HK-2 (cell line): Measurements from ENCODE around the gene MAP1A.

Experiments
- DNase-seq: peaks from one replicate; pipeline ENCODE4 v3.0.0-alpha.2; 2018; ENCODE audit not compliant: unreplicated experiment

The MAP1A gene

DNA sequence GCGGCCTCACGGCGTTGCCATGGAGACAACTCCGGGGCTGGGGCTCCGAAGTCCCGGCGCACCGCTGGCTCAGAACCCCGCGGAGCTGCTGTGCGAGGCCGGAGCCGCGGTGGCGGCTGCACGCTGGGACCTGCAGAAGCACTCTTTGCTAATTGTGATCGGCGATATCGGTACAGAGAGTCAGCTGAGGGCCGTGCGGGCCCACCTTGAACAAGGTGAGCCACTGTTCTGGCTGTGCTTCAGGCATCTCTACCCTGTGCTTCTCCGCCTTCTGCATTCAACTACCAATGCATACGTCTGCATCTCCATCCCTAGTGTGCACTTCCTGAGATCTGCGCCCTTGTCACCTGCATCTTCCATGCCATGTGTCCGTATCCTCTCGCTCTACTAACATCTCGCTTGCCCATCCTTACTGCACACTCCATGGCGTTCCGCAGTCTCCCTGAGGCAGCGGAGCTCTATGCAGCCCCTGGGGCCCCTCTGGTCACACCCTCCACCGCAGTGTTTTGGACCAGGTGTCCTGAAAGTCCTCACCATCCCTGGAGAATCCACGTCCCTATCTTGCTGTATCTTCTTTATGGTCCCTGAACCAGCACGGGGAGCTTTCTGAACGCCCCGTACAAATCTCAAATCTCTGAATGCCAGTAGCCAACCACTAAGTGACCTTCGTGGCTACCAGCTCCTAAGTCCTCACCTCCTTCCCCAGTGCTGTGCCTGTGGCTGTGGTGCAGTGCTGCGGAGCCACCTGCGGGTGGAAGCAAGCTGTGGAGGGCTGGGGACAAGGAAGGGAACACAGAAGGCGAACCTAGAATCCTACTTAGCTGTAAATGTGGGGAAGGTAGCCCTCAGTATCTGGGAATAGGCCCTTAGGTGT, 6.2 kb upstream of the MAP1A start:
- DNase-seq, result no peak

DNA sequence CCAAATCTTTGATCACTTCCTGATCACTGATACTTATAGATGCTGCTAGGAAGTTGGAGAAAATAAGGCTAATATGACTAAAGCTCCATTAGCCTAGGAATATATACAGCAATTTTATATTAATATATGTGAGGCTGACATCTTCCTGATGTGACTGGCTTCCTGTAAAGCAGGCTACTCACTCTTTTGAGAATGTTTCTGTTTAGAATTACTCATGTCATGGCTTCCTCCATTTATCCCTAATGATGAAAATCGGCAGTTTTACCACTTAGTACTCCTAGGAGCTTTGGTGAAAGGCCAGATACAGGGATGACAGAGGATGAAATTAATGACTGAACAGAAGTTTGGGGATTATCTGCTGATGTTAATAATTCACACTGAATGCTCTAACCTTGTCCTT, 3.9 kb upstream of the MAP1A start:
- no peak for DNase-seq

DNA sequence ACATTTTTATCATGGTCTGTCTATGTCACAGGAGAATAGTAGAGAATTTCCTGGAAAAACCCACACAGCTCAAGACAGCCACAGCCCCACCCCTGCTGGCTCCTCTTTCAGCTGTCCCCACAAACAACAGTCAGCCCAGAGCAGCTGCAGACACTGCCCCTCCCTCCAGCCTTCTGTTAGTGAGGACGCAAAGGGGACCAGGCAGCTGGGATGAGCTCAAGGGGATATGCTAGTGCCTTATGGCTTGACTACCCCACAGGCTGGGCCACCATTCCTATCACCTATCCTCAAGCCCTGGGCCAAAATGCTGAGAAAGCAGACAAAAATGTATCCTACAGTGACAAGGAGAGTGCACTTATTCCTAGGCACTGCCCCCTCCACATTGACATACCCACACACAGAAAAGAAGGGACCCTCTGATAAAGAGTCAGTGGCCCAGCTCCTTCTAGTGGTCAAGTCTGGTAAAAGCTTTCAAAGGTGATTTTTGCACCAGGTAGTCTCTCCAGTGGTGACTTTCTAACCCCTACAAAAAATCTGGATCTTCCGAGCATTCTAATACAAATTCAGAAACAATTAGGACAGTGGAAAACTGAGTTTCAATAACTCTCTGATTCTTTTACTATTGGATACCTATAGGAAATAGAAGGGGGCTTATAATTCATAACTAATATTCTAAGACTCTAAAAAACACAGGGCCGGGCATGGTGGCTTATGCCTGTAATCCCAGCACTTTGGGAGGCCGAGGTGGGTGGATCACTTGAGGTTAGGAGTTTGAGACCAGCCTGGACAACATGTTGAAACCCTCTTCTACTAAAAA, 3.0 kb upstream of the MAP1A start:
- no peak for DNase-seq

DNA sequence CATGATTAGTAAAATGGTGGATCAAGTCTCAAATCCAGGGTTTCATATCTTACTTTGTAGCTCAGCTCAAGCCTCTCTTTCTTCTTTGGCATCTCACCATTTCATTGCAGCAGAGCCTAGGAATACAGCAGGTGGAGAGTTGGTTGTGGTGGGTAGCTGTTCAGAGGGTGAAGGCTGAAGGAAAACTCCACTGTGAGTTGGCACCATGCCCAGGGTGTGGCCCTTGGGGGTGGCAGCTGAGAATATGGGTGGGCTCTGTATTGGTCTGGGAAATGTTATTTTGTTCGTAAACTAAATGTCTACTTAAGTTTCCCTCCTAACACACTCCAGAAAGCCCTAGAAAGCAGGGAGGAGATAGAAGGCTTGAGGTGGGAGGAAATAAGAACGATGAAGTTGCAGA, 1.7 kb upstream of the MAP1A start:
- no peak for DNase-seq

DNA sequence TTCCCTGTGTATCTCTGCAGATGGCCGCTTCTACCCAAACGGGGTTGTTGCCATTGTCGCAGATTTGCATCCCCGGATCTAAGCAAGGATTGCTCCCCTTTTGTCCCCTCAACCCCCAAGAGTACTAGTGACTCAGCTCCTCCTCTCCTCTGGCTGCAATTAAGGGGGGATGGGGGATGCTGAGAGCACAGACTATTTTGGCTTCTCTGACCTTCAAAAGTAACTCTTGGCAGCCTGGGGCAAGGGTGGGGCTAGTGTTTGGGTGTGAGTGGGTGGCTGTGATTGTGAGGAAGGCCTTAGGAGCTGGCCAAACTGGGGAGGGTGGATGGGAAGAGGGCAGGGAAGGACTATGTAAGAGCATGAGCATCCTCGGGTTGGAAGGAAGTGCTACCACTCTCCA, 1.2 kb upstream of the MAP1A start:
- no peak for DNase-seq

DNA sequence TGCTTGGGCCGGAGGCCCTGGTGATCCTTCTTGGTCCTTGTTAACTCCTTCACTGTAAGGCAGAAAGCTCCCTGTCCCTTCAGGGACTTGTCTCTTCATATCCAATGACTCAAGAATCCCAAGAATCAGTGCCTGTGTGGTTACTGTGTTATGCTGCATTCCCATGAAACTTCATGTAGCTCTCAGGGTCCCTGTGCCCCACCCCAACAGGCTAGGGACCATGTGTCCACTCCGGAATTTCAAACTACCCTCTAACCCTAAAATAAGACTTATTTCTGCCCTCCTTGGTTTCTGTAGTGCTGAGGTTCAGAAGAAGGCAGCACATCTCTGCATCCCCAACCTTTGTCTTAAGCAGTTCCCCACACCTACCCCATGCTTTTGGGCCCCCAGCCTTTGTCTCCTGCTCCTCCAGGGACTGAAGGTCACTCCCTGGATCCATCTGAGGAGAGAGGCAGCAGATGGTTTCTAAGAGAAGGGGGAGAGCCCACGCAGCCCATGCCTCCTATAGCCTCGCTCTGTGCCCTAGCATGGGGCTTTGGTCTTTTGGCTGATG, 531 bp upstream of the MAP1A start:
- no peak for DNase-seq

DNA sequence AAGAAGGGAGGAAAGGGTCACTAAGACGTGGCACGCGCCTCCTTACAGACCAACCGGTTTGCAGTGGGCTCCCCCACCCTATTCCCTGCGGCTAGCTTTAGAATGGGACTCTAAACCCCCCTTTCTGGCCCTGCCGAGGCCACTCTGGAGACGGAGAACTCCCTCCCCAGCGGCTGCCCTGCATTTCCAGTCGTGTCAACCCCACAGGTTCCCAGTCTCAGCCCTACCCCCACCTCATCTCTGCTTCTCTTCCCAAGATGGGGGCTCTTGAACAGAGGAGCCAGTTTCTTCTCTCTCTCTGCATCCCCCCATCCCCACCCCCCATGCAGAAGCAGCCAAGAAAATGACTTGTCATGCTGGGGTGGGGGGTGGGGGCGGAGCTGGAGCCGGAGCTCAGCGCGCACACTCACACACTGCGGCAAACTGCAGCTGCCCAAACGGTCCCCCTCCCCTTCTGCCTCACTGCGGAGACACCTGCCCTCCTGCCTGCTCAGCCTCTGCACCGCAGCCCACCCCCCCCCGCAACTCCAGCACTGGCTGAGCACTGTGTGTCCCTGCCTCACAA, 871 bp downstream of the MAP1A start:
- no peak for DNase-seq

DNA sequence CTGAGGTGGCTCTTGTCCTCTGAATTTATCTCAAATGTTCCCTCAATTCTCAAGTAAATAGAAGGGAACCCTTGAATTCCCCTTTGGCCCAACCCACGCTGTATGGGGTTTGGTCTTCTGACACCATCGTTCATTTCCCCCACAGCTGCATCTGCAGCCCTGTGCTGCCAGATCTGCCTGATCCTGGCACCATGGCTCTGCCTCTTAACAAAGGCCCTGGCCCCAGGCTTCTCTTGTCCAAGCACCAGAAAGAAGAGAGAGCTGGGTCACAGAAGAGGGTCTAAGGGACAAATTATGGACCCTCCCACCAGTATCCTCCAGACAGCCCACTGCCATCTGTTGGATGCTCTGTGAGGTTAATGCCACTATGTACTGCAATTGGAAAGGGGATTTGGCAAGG, 1.8 kb downstream of the MAP1A start:
- no peak for DNase-seq

DNA sequence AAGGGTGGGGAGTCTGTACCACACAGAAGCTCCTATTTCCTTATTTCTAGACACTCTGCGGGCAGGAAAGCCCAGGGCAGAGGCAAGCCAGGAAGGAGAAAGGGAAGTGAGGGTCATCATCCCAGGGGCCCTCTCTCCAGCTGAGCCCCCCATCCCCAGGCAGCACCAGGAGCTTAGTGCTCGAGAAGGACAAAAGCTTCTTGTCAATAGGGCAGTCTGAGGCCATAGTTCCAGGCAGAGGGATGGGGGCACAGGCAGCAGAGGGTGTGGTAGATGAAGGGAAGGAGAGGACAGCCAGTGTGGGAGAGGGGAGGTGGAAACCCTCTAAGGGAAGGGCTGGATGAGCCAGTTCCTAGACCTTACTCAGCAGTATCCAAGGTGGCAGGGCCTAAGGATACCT, 2.7 kb downstream of the MAP1A start:
- no peak for DNase-seq

DNA sequence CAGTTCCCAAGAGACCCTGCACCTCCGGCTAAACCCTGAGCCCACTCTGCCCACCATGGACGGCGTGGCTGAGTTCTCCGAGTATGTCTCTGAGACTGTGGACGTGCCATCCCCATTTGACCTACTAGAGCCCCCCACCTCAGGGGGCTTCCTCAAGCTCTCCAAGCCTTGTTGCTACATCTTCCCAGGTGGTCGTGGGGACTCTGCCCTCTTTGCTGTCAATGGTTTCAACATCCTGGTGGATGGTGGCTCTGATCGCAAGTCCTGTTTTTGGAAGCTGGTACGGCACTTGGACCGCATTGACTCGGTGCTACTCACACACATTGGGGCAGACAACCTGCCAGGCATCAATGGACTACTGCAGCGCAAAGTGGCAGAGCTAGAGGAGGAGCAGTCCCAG, 4.0 kb downstream of the MAP1A start:
- DNase-seq, result no peak

DNA sequence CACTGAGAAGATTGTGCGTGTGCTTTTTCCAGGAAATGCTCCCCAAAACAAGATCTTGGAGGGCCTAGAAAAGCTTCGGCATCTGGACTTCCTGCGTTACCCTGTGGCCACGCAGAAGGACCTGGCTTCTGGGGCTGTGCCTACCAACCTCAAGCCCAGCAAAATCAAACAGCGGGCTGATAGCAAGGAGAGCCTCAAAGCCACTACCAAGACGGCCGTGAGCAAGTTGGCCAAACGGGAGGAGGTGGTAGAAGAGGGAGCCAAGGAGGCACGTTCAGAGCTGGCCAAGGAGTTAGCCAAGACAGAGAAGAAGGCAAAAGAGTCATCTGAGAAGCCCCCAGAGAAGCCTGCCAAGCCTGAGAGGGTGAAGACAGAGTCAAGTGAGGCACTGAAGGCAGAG, 4.8 kb downstream of the MAP1A start:
- no peak for DNase-seq

DNA sequence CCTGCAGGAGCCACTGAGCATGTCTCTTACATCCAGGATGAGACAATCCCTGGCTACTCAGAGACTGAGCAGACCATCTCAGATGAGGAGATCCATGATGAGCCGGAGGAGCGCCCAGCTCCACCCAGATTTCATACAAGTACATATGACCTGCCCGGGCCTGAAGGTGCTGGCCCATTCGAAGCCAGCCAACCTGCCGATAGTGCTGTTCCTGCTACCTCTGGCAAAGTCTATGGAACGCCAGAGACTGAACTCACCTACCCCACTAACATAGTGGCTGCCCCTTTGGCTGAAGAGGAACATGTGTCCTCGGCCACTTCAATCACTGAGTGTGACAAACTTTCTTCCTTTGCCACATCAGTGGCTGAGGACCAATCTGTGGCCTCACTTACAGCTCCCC, 6.2 kb downstream of the MAP1A start:
- DNase-seq, result no peak

DNA sequence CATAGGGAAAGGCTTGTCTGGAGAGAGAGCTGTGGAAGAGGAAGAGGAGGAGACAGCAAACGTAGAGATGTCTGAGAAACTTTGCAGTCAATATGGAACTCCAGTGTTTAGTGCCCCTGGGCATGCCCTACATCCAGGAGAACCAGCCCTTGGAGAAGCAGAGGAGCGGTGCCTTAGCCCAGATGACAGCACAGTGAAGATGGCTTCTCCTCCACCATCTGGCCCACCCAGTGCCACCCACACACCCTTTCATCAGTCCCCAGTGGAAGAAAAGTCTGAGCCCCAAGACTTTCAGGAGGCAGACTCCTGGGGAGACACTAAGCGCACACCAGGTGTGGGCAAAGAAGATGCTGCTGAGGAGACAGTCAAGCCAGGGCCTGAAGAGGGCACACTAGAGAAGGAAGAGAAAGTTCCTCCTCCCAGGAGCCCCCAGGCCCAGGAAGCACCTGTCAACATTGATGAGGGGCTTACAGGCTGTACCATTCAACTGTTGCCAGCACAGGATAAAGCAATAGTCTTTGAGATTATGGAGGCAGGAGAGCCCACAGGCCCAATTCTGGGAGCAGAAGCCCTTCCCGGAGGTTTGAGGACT, 6.9 kb downstream of the MAP1A start:
- DNase-seq, result no peak

DNA sequence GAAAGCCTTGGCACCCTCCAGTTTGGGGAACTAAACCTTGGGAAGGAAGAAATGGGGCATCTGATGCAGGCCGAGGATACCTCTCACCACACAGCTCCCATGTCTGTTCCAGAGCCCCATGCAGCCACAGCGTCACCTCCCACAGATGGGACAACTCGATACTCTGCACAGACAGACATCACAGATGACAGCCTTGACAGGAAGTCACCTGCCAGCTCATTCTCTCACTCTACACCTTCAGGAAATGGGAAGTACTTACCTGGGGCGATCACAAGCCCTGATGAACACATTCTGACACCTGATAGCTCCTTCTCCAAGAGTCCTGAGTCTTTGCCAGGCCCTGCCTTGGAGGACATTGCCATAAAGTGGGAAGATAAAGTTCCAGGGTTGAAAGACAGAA, 7.7 kb downstream of the MAP1A start:
- no peak for DNase-seq

DNA sequence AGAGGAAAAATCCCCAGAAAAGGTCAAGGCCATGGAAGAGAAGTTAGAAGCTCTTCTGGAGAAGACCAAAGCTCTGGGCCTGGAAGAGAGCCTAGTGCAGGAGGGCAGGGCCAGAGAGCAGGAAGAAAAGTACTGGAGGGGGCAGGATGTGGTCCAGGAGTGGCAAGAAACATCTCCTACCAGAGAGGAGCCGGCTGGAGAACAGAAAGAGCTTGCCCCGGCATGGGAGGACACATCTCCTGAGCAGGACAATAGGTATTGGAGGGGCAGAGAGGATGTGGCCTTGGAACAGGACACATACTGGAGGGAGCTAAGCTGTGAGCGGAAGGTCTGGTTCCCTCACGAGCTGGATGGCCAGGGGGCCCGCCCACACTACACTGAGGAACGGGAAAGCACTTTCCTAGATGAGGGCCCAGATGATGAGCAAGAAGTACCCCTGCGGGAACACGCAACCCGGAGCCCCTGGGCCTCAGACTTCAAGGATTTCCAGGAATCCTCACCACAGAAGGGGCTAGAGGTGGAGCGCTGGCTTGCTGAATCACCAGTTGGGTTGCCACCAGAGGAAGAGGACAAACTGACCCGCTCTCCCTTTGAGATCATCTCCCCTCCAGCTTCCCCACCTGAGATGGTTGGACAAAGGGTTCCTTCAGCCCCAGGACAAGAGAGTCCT, 9.0 kb downstream of the MAP1A start:
- no peak for DNase-seq

DNA sequence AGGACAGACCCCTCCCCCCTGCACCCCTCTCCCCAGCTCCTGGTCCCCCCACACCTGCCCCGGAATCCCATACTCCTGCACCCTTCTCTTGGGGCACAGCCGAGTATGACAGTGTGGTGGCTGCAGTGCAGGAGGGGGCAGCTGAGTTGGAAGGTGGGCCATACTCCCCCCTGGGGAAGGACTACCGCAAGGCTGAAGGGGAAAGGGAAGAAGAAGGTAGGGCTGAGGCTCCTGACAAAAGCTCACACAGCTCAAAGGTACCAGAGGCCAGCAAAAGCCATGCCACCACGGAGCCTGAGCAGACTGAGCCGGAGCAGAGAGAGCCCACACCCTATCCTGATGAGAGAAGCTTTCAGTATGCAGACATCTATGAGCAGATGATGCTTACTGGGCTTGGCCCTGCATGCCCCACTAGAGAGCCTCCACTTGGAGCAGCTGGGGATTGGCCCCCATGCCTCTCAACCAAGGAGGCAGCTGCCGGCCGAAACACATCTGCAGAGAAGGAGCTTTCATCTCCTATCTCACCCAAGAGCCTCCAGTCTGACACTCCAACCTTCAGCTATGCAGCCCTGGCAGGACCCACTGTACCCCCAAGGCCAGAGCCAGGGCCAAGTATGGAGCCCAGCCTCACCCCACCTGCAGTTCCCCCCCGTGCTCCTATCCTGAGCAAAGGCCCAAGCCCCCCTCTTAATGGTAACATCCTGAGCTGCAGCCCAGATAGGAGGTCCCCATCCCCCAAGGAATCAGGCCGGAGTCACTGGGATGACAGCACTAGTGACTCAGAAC, 9.8 kb downstream of the MAP1A start:
- no peak for DNase-seq

DNA sequence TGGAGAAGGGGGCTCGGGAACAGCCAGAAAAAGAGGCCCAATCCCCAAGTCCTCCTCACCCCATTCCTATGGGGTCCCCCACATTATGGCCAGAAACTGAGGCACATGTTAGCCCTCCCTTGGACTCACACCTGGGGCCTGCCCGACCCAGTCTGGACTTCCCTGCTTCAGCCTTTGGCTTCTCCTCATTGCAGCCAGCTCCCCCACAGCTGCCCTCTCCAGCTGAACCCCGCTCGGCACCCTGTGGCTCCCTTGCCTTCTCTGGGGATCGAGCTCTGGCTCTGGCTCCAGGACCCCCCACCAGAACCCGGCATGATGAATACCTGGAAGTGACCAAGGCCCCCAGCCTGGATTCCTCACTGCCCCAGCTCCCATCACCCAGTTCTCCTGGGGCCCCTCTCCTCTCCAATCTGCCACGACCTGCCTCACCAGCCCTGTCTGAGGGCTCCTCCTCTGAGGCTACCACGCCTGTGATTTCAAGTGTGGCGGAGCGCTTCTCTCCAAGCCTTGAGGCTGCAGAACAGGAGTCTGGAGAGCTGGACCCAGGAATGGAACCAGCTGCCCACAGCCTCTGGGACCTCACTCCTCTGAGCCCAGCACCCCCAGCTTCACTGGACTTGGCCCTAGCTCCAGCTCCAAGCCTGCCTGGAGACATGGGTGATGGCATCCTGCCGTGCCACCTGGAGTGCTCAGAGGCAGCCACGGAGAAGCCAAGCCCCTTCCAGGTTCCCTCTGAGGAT, 10.6 kb downstream of the MAP1A start:
- DNase-seq, result no peak

DNA sequence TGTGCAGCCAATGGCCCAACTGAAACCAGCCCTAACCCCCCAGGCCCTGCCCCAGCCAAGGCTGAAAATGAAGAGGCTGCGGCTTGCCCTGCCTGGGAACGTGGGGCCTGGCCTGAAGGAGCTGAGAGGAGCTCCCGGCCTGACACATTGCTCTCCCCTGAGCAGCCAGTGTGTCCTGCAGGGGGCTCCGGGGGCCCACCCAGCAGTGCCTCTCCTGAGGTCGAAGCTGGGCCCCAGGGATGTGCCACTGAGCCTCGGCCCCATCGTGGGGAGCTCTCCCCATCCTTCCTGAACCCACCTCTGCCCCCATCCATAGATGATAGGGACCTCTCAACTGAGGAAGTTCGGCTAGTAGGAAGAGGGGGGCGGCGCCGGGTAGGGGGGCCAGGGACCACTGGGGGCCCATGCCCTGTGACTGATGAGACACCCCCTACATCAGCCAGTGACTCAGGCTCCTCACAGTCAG, 11.2 kb downstream of the MAP1A start:
- DNase-seq, result no peak

DNA sequence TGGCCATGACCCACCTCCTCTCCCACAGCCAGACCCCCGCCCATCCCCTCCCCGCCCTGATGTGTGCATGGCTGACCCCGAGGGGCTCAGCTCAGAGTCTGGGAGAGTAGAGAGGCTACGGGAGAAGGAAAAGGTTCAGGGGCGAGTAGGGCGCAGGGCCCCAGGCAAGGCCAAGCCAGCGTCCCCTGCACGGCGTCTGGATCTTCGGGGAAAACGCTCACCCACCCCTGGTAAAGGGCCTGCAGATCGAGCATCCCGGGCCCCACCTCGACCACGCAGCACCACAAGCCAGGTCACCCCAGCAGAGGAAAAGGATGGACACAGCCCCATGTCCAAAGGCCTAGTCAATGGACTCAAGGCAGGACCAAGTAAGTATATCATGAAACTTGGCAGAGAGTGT, 11.7 kb downstream of the MAP1A start:
- DNase-seq, result no peak
